ENCODE results near the gene TSPYL1. TPM values are rescaled to one million over a fixed set of nuclear protein-coding genes. Genes with fewer than 3 reads are reported as not detected.

The TSPYL1 gene
- total and polyA plus RNA-seq, 9 of the 15 experiments (the other 6 are each of a cell fraction or from before 2014, with no cell fraction given): 23.1 to 56.8 (median 37.9) TPM

DNA sequence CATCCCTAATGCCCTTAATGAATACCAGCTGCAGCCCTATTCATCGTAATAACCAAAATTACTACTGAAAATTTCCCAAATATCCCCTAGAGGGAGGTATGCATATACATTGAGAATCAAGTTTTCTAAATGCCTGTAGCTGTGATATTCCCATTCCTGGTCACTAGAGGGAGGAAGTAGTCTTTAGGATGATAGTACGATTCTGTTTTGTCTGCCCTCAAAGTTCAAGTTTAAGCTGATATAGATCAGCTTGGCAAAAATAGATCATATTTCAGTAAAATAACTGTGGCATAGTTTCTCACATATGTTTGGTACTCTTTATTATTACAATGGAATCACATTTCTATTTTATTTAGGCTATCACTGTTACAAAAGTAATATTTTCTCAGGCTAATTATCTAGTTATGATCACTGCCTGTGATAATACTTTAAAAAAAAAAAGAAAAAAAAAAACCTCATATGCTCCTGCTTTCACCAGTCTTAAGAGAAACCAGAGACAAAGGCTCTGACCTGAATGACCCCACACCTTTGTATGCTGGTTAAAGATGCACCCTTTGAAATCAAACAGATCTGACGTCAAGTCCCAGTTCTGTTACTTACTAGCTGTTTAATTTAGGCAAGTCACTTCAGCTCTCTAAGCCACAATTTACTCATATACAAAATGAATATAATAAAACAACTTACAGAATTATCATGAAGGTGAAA, 11.0 kb downstream of the TSPYL1 start (continued):
- TF ChIP-seq NR2C2 (CRISPR knock-in tag; IDR thresholded peaks at IDR 0.05) (no peak), NR2C2 (tag; IDR thresholded peaks at IDR 0.05) (peak; percentile 63), RBM39 (optimal IDR thresholded peaks at IDR 0.05; ENCODE audit: low read depth, low read length) (no peak), ZNF77 (CRISPR knock-in tag; IDR thresholded peaks at IDR 0.05) (no peak), ARNT (IDR thresholded peaks at IDR 0.05) (no peak), SMAD4 (CRISPR knock-in tag; conservative IDR thresholded peaks at IDR 0.05) (peak; percentile 62), NELFE (IDR thresholded peaks at IDR 0.05; ENCODE audit: insufficient read depth, insufficient read length) (no peak), ZNF23 (CRISPR knock-in tag; IDR thresholded peaks at IDR 0.05) (no peak), ZNF551 (CRISPR knock-in tag; IDR thresholded peaks at IDR 0.05) (no peak), KLF16 (IDR thresholded peaks at IDR 0.05) (0 out of 2 replicates have a peak, but pooled peaks have one; percentile 39), HLTF (IDR thresholded peaks at IDR 0.05) (no peak), PCBP2 (IDR thresholded peaks at IDR 0.05; ENCODE audit: low read depth, low read length, poor library complexity, severe bottlenecking) (no peak)
- TF ChIP-seq, protein P1, sequence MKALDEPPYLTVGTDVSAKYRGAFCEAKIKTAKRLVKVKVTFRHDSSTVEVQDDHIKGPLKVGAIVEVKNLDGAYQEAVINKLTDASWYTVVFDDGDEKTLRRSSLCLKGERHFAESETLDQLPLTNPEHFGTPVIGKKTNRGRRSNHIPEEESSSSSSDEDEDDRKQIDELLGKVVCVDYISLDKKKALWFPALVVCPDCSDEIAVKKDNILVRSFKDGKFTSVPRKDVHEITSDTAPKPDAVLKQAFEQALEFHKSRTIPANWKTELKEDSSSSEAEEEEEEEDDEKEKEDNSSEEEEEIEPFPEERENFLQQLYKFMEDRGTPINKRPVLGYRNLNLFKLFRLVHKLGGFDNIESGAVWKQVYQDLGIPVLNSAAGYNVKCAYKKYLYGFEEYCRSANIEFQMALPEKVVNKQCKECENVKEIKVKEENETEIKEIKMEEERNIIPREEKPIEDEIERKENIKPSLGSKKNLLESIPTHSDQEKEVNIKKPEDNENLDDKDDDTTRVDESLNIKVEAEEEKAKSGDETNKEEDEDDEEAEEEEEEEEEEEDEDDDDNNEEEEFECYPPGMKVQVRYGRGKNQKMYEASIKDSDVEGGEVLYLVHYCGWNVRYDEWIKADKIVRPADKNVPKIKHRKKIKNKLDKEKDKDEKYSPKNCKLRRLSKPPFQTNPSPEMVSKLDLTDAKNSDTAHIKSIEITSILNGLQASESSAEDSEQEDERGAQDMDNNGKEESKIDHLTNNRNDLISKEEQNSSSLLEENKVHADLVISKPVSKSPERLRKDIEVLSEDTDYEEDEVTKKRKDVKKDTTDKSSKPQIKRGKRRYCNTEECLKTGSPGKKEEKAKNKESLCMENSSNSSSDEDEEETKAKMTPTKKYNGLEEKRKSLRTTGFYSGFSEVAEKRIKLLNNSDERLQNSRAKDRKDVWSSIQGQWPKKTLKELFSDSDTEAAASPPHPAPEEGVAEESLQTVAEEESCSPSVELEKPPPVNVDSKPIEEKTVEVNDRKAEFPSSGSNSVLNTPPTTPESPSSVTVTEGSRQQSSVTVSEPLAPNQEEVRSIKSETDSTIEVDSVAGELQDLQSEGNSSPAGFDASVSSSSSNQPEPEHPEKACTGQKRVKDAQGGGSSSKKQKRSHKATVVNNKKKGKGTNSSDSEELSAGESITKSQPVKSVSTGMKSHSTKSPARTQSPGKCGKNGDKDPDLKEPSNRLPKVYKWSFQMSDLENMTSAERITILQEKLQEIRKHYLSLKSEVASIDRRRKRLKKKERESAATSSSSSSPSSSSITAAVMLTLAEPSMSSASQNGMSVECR (CRISPR knock-in tag; IDR thresholded peaks at IDR 0.05): no peak
- TF ChIP-seq, protein P2, sequence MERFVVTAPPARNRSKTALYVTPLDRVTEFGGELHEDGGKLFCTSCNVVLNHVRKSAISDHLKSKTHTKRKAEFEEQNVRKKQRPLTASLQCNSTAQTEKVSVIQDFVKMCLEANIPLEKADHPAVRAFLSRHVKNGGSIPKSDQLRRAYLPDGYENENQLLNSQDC (CRISPR knock-in tag; IDR thresholded peaks at IDR 0.05): no peak
- TF ChIP-seq, protein P3, sequence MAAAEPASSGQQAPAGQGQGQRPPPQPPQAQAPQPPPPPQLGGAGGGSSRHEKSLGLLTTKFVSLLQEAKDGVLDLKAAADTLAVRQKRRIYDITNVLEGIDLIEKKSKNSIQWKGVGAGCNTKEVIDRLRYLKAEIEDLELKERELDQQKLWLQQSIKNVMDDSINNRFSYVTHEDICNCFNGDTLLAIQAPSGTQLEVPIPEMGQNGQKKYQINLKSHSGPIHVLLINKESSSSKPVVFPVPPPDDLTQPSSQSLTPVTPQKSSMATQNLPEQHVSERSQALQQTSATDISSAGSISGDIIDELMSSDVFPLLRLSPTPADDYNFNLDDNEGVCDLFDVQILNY (CRISPR knock-in tag; IDR thresholded peaks at IDR 0.05): no peak
- TF ChIP-seq, protein P4, sequence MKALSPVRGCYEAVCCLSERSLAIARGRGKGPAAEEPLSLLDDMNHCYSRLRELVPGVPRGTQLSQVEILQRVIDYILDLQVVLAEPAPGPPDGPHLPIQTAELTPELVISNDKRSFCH (CRISPR knock-in tag; IDR thresholded peaks at IDR 0.05): no peak
- TF ChIP-seq, protein P4 (tag; IDR thresholded peaks at IDR 0.05): 0 out of 2 replicates have a peak, but pooled peaks have one; percentile 43
- TF ChIP-seq, protein P5, sequence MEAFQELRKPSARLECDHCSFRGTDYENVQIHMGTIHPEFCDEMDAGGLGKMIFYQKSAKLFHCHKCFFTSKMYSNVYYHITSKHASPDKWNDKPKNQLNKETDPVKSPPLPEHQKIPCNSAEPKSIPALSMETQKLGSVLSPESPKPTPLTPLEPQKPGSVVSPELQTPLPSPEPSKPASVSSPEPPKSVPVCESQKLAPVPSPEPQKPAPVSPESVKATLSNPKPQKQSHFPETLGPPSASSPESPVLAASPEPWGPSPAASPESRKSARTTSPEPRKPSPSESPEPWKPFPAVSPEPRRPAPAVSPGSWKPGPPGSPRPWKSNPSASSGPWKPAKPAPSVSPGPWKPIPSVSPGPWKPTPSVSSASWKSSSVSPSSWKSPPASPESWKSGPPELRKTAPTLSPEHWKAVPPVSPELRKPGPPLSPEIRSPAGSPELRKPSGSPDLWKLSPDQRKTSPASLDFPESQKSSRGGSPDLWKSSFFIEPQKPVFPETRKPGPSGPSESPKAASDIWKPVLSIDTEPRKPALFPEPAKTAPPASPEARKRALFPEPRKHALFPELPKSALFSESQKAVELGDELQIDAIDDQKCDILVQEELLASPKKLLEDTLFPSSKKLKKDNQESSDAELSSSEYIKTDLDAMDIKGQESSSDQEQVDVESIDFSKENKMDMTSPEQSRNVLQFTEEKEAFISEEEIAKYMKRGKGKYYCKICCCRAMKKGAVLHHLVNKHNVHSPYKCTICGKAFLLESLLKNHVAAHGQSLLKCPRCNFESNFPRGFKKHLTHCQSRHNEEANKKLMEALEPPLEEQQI (IDR thresholded peaks at IDR 0.05): peak; percentile 28; the same call in 1 of the 2 replicates
- TF ChIP-seq, protein P6, sequence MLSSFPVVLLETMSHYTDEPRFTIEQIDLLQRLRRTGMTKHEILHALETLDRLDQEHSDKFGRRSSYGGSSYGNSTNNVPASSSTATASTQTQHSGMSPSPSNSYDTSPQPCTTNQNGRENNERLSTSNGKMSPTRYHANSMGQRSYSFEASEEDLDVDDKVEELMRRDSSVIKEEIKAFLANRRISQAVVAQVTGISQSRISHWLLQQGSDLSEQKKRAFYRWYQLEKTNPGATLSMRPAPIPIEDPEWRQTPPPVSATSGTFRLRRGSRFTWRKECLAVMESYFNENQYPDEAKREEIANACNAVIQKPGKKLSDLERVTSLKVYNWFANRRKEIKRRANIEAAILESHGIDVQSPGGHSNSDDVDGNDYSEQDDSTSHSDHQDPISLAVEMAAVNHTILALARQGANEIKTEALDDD (IDR thresholded peaks at IDR 0.05): 0 out of 2 replicates have a peak, but pooled peaks have one; percentile 25

All from K562 (cell line).